ENCODE results near the gene ICAM3. TPM values are rescaled to one million over a fixed set of nuclear protein-coding genes. Genes with fewer than 3 reads are reported as not detected.

The ICAM3 gene
- total RNA-seq, 4 donors from 2014 or later: 5.5 to 20.6 (median 10.8) TPM

DNA sequence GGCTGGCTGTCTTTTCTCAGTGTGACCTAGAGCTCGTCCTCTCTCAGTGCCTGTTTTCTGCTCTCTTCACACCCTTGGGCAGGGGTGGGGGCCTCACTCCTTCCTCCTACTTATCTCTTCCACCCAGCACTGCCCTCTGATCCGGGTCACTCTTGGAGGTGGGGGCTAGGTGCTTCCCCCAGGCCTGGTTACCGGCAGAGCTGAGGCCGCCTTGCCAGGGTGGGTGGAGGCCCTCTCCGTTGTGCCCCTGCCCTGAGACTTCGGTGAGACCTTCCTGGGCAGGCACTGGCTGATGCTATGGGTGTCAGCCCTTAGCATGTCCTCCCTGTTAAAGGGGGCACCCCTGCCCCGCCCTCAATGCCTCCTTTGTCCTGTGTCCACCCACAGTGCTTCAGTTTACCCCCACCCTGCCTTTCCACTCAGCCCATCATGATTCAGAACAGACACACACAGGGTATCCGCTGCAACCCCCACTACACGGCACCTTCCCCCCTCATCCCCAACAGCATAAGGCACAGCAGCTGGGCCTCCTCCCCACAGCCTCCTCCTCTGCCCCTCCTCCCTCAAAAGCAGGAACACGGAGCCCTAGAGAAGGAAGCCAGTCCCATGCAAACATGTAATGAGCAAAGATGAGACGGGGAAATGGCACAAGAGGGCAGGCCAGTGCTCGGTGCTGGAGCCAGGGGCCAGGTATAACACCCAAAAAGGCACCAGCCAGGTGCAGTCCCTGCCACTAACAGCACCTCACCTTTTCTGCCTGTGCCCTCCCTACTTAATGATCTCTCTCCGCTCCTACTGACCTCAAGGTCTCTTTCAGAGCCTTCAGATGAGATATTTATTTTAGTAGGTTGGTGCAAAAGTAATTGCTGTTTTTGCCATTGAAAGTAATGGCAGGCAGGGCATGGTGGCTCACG is 39.6 kb downstream of the ICAM3 start:
- no peak for DNase-seq
- H3K4me1 ChIP-seq: peaks cover 0 to 15% (median 13%) of the 10 kb centered on the region in 4 donors
- no peak overlapping the region for H3K27ac ChIP-seq
- peaks cover 0 to 12% of the 10 kb centered on the region in 2 donors for H3K27me3 ChIP-seq
- no peaks in the 10 kb centered on the region for H3K9me3 ChIP-seq
- TF ChIP-seq, protein P1, sequence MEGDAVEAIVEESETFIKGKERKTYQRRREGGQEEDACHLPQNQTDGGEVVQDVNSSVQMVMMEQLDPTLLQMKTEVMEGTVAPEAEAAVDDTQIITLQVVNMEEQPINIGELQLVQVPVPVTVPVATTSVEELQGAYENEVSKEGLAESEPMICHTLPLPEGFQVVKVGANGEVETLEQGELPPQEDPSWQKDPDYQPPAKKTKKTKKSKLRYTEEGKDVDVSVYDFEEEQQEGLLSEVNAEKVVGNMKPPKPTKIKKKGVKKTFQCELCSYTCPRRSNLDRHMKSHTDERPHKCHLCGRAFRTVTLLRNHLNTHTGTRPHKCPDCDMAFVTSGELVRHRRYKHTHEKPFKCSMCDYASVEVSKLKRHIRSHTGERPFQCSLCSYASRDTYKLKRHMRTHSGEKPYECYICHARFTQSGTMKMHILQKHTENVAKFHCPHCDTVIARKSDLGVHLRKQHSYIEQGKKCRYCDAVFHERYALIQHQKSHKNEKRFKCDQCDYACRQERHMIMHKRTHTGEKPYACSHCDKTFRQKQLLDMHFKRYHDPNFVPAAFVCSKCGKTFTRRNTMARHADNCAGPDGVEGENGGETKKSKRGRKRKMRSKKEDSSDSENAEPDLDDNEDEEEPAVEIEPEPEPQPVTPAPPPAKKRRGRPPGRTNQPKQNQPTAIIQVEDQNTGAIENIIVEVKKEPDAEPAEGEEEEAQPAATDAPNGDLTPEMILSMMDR (IDR thresholded peaks at IDR 0.05): no peak
- H3K4me3 ChIP-seq: no peak overlapping the region
- H3K36me3 ChIP-seq: no peaks in the 10 kb centered on the region

DNA sequence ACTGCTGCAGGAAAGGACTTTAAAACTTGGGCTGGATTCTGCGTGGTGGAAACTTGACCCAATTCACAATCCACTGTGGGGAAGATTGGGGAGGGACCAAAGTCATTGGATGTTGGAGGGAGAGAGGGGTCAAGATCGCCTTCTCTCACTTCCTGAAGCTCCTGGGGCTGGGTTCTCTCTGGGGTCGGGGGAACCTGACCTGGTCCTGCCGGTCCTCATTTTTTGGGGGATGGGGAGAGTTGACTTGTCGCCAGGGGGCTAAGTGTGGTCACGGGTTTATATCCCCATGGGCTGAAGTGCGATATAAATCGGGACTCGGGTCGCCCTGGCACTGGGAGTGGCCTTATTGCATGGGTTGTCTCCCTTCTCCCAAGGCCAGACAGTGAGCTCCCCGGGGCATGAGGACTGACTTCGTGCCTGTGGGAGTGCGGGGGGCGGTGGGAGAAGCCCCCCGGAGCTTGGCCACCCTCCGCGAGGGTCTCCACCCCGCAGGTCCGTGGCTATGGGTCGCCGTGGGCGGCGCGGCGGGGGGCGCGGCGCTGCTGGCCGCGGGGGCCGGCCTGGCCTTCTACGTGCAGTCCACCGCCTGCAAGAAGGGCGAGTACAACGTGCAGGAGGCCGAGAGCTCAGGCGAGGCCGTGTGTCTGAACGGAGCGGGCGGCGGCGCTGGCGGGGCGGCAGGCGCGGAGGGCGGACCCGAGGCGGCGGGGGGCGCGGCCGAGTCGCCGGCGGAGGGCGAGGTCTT is 43.4 kb downstream of the ICAM3 start:
- TF ChIP-seq, protein P1 (IDR thresholded peaks at IDR 0.05): no peak
- no peak for TF ChIP-seq POLR2A (IDR thresholded peaks at IDR 0.05)
- DNase-seq: peak in 1 of 3 donors; percentile 49
- peaks cover 0 to 49% (median 33%) of the 10 kb centered on the region in 4 donors for H3K4me1 ChIP-seq
- no peaks in the 10 kb centered on the region for H3K36me3 ChIP-seq
- H3K27me3 ChIP-seq: peaks cover 0 to 44% of the 10 kb centered on the region in 2 donors
- no peaks in the 10 kb centered on the region for H3K9me3 ChIP-seq
- peak overlapping the region; percentile 24 to 46 (median 37) for H3K4me3 ChIP-seq
- H3K27ac ChIP-seq: no peak overlapping the region

- TF ChIP-seq POLR2A (IDR thresholded peaks at IDR 0.05): no peak
- TF ChIP-seq, protein P1 (IDR thresholded peaks at IDR 0.05): peak in 1 of 6 experiments; percentile 3
- peaks cover 0 to 55% (median 38%) of the 10 kb centered on the region in 4 donors for H3K4me1 ChIP-seq
- peak; percentile 69 to 88 (median 73) for DNase-seq
- H3K9me3 ChIP-seq: no peaks in the 10 kb centered on the region
- H3K27ac ChIP-seq: no peak overlapping the region
- H3K4me3 ChIP-seq: peak overlapping the region; percentile 24 to 46 (median 37)
- H3K27me3 ChIP-seq: peaks cover 0 to 48% of the 10 kb centered on the region in 2 donors
- no peaks in the 10 kb centered on the region for H3K36me3 ChIP-seq
Measured at GRCh38 chr19:10295305-10295846, 44.0 kb downstream of the ICAM3 start.

DNA sequence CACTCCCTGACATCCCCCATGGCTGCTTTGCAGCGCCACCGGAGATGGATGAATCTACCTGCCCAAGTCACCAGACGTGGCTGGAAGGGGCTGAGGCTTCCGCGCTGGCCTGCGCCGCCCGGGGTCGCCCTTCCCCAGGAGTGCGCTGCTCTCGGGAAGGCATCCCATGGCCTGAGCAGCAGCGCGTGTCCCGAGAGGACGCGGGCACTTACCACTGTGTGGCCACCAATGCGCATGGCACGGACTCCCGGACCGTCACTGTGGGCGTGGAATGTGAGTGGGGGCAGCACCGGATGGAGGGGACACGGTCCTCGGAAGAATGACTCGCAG is 45.1 kb downstream of the ICAM3 start:
- H3K36me3 ChIP-seq: no peaks in the 10 kb centered on the region
- H3K27me3 ChIP-seq: peaks cover 0 to 59% of the 10 kb centered on the region in 2 donors
- no peak overlapping the region for H3K27ac ChIP-seq
- H3K4me1 ChIP-seq: peaks cover 0 to 66% (median 49%) of the 10 kb centered on the region in 4 donors
- H3K9me3 ChIP-seq: no peaks in the 10 kb centered on the region
- DNase-seq: peak in 1 of 3 donors; percentile 55
- H3K4me3 ChIP-seq: no peak overlapping the region
- TF ChIP-seq POLR2A (IDR thresholded peaks at IDR 0.05): no peak
- TF ChIP-seq, protein P1 (IDR thresholded peaks at IDR 0.05): peak in 3 of 6 experiments; percentile 9 to 11 (median 11)

DNA sequence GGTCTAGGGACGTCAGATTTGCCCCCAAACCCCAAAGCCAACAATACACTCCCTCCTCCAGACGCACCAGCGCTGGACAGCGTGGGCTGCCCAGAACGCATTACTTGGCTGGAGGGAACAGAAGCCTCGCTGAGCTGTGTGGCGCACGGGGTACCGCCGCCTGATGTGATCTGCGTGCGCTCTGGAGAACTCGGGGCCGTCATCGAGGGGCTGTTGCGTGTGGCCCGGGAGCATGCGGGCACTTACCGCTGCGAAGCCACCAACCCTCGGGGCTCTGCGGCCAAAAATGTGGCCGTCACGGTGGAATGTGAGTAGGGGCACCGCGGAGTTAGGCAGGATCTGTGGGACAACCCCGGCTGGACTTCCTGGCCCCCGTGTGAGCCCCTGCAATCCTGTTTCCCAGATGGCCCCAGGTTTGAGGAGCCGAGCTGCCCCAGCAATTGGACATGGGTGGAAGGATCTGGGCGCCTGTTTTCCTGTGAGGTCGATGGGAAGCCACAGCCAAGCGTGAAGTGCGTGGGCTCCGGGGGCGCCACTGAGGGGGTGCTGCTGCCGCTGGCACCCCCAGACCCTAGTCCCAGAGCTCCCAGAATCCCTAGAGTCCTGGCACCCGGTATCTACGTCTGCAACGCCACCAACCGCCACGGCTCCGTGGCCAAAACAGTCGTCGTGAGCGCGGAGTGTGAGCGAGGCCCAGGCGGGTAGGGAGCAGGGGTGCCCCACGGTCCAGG is 45.6 kb downstream of the ICAM3 start:
- Histone ChIP-seq H3K36me3 (no peaks in the 10 kb centered on the region), H3K9me3 (no peaks in the 10 kb centered on the region), H3K27me3 (peaks cover 0 to 62% of the 10 kb centered on the region in 2 donors), H3K4me1 (peaks cover 0 to 71% (median 53%) of the 10 kb centered on the region in 4 donors), H3K27ac (no peak overlapping the region), H3K4me3 (no peak overlapping the region)
- no peak for DNase-seq
- no peak for TF ChIP-seq POLR2A (IDR thresholded peaks at IDR 0.05)
- TF ChIP-seq, protein P1 (IDR thresholded peaks at IDR 0.05): no peak

All from Peyer's patch (tissue), 4 donors.